Fibroblast of lung (primary cell): ENCODE results near the gene SEL1L2. TPM values are rescaled to one million over a fixed set of nuclear protein-coding genes. Genes with fewer than 3 reads are reported as not detected.

Experiments used
- DNase-seq, 2 donors: peaks; one replicate each; pipeline versions ENCODE4 v3.0.0 to v3.0.0-alpha.2; 2010; ENCODE audit warnings: low read depth in 2 of 2
- H2AFZ ChIP-seq: 2 replicates; pipeline ENCODE4 v1.5.1; 2012; ENCODE audit warnings: low read length, control low read depth, inconsistent platforms
- H3K27ac ChIP-seq: 2 replicates; pipeline ENCODE4 v1.5.1; 2011; ENCODE audit warnings: low read length, control low read depth; ENCODE audit not compliant: insufficient read depth
- H3K27me3 ChIP-seq: 2 replicates; pipeline ENCODE4 v1.5.1; 2011; ENCODE audit warnings: mild to moderate bottlenecking, low read length; ENCODE audit not compliant: control insufficient read depth, insufficient read depth
- H3K36me3 ChIP-seq: 2 replicates; pipeline ENCODE4 v1.5.1; 2011; ENCODE audit warnings: low read length; ENCODE audit not compliant: control insufficient read depth, insufficient read depth
- H3K4me1 ChIP-seq: 2 replicates; pipeline ENCODE4 v1.5.1; 2011; ENCODE audit warnings: low read length; ENCODE audit not compliant: control insufficient read depth, insufficient read depth; ENCODE audit errors: extremely low read depth
- H3K4me2 ChIP-seq: 2 replicates; pipeline ENCODE4 v1.5.1; 2011; ENCODE audit warnings: low read length, control low read depth; ENCODE audit not compliant: insufficient read depth; ENCODE audit errors: extremely low read depth
- H3K4me3 ChIP-seq, 4 experiments: fragments of 200-600 bp in 1 of 4; sonication (generic) in 1 of 4; replicated peaks in 1 of 4; 2 replicates each; pipeline ENCODE4 v1.5.1; 2011 to 2016; ENCODE audit warnings: low read length in 4 of 4, low read depth in 3 of 4, mild to moderate bottlenecking in 3 of 4, control low read depth in 2 of 4, inconsistent platforms in 1 of 4, mixed read lengths in 1 of 4; ENCODE audit not compliant: insufficient read depth in 1 of 4; ENCODE audit errors: control extremely low read depth in 1 of 4
- H3K79me2 ChIP-seq: 2 replicates; pipeline ENCODE4 v1.5.1; 2012; ENCODE audit warnings: mild to moderate bottlenecking, low read length, inconsistent platforms; ENCODE audit not compliant: control insufficient read depth, insufficient read depth
- H3K9ac ChIP-seq: 2 replicates; pipeline ENCODE4 v1.5.1; 2011; ENCODE audit warnings: mild to moderate bottlenecking, low read length, control low read depth; ENCODE audit not compliant: insufficient read depth
- H3K9me3 ChIP-seq: 2 replicates; pipeline ENCODE4 v1.5.1; 2012; ENCODE audit warnings: low read depth, low read length; ENCODE audit not compliant: control insufficient read depth, insufficient read depth
- H4K20me1 ChIP-seq: 2 replicates; pipeline ENCODE4 v1.5.1; 2011; ENCODE audit warnings: low read length; ENCODE audit not compliant: control insufficient read depth, insufficient read depth; ENCODE audit errors: extremely low read depth
- EZH2 ChIP-seq: IDR thresholded peaks from 2 replicates; pipeline ENCODE4 v1.5.1; 2012; ENCODE audit warnings: low read length, control low read depth, mild to moderate bottlenecking; ENCODE audit errors: missing control alignments
- polyA plus RNA-seq, 2 donors: library from polyadenylated mRNA; depleted of rRNA in 1 of 2; stranded (reverse) in 1 of 2; unstranded in 1 of 2; fragments of >200 nt; gene quantifications; 2 replicates each; pipeline ENCODE4 v1.2.1, GENCODE V29; 2011 to 2012; ENCODE audit warnings: missing spikeins in 1 of 2
- total RNA-seq: library from RNA; depleted of rRNA; stranded (reverse); fragments of >200 nt; gene quantifications from 2 replicates; pipeline ENCODE4 v1.2.1, GENCODE V29; 2014
- TF ChIP-seq, protein P1 (sequence below), 2 donors: IDR thresholded peaks in 1 of 2; conservative IDR thresholded peaks in 1 of 2; 1 replicate in 1 of 2; 2 replicates in 1 of 2; pipeline ENCODE4 v1.5.1; 2011 to 2012; ENCODE audit warnings: low read length in 2 of 2, control low read depth in 1 of 2, inconsistent platforms in 1 of 2, low read depth in 1 of 2, mild to moderate bottlenecking in 1 of 2

The SEL1L2 gene
- total and polyA plus RNA-seq, 2 donors (not counting 1 experiment from before 2014, with no cell fraction given): not detected

DNA sequence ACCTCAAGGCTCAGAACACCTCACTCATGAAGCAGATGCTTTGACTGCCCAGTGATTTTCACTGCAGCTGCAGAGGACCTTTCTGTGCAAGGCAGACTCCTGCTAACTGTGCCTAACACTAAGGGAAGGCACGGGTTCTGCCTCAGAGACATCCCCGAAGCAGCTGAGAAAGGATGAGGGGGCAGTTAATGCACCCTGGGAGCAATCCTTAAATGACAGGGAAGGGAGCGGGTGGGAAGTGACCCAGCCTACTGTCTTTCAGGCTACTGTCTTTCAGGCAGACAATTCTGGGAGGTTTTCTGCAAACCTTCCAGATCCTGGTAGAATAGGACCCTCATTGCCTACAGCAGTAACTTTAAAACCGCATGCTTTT lies 150.3 kb downstream of the SEL1L2 start:
- Histone ChIP-seq H3K36me3 (no peaks in the 10 kb centered on the region), H3K9ac (no peak overlapping the region), H3K4me1 (no peaks in the 10 kb centered on the region), H3K4me3 (no peak overlapping the region), H2AFZ (no peak overlapping the region), H4K20me1 (no peaks in the 10 kb centered on the region), H3K27me3 (no peaks in the 10 kb centered on the region), H3K9me3 (no peaks in the 10 kb centered on the region), H3K4me2 (no peak overlapping the region), H3K27ac (no peak overlapping the region), H3K79me2 (no peaks in the 10 kb centered on the region)
- TF ChIP-seq, protein P1, sequence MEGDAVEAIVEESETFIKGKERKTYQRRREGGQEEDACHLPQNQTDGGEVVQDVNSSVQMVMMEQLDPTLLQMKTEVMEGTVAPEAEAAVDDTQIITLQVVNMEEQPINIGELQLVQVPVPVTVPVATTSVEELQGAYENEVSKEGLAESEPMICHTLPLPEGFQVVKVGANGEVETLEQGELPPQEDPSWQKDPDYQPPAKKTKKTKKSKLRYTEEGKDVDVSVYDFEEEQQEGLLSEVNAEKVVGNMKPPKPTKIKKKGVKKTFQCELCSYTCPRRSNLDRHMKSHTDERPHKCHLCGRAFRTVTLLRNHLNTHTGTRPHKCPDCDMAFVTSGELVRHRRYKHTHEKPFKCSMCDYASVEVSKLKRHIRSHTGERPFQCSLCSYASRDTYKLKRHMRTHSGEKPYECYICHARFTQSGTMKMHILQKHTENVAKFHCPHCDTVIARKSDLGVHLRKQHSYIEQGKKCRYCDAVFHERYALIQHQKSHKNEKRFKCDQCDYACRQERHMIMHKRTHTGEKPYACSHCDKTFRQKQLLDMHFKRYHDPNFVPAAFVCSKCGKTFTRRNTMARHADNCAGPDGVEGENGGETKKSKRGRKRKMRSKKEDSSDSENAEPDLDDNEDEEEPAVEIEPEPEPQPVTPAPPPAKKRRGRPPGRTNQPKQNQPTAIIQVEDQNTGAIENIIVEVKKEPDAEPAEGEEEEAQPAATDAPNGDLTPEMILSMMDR (conservative IDR thresholded peaks at IDR 0.05 in 1 of 2, IDR thresholded peaks at IDR 0.05 in 1 of 2; ENCODE audit: low read depth in 1 of 2, low read length in 2 of 2): no peak
- TF ChIP-seq EZH2: no peak
- no peak for DNase-seq

DNA sequence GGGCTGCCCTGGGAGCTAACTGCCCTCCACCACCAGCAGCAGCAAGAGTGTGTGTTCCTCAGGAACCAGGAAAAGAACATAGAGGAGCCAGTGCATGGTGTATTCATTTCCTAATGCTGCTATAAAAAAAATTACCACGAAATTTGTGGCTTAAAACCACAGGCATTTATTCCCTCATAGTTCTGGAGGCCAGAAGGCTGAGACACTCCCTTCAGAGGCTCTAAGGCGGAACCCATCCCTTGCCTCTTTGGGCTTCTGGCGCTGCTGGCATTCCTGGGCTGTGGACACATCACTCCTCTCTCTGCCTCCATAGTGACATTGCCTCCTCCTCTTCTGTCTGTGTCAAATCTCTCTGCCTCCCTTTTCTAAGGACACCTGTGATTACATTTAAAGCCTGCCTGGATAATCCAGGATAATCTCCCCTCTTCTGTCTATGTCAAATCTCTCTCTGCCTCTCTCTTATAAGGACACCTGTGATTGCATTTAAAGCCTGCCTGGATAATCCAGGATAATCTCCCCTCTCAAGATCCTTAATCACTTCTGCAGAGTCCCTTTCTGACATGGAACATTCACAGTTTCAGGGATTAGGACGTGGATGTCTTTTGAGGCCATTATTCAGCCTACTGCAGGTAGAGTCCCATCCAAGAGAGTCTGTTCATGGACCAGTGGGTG lies 150.9 kb downstream of the SEL1L2 start:
- peak; percentile 34 to 70 for DNase-seq
- Histone ChIP-seq H2AFZ (no peak overlapping the region), H3K79me2 (no peaks in the 10 kb centered on the region), H3K4me1 (no peaks in the 10 kb centered on the region), H3K27me3 (no peaks in the 10 kb centered on the region), H3K4me2 (no peak overlapping the region), H3K9me3 (no peaks in the 10 kb centered on the region), H3K27ac (no peak overlapping the region), H4K20me1 (no peaks in the 10 kb centered on the region), H3K9ac (no peak overlapping the region), H3K36me3 (no peaks in the 10 kb centered on the region), H3K4me3 (no peak overlapping the region)
- TF ChIP-seq, protein P1 (conservative IDR thresholded peaks at IDR 0.05 in 1 of 2, IDR thresholded peaks at IDR 0.05 in 1 of 2; ENCODE audit: low read depth in 1 of 2, low read length in 2 of 2): no peak
- TF ChIP-seq EZH2: no peak

DNA sequence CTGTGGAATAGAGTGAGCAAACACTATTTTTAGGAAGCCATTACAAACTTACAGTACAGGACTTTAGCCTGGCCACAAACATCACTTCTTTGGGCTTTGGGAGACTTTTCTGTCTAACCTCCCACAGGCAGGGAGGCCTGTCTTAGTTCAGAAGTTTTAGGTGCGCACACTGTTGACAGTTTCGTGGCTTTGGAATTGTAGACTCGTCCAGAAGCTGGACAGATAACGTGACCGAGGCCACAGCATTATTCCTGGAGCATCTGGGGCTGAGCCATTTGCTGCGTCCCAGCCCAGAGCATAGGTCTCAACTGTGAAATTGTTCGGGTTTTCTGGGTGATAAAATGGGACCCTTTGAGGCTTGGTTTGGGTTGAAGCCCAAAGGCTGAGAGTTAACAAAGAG lies 151.8 kb downstream of the SEL1L2 start:
- H3K27me3 ChIP-seq: no peaks in the 10 kb centered on the region
- H3K36me3 ChIP-seq: no peaks in the 10 kb centered on the region
- no peaks in the 10 kb centered on the region for H3K79me2 ChIP-seq
- no peak overlapping the region for H3K9ac ChIP-seq
- H4K20me1 ChIP-seq: no peaks in the 10 kb centered on the region
- no peak overlapping the region for H3K4me2 ChIP-seq
- no peak overlapping the region for H3K27ac ChIP-seq
- H3K4me3 ChIP-seq: no peak overlapping the region
- H3K9me3 ChIP-seq: no peaks in the 10 kb centered on the region
- no peak overlapping the region for H2AFZ ChIP-seq
- DNase-seq: no peak
- TF ChIP-seq, protein P1 (conservative IDR thresholded peaks at IDR 0.05 in 1 of 2, IDR thresholded peaks at IDR 0.05 in 1 of 2; ENCODE audit: low read depth in 1 of 2, low read length in 2 of 2): no peak
- no peak for TF ChIP-seq EZH2
- H3K4me1 ChIP-seq: no peaks in the 10 kb centered on the region
